ENCODE data around the gene CACNA2D2.

GRCh38 chr3:50521572-50521971 is 18.1 kb upstream of the CACNA2D2 start:
- TF ChIP-seq CTCF (conservative IDR thresholded peaks at IDR 0.05 in 1 of 2, IDR thresholded peaks at IDR 0.05 in 1 of 2; ENCODE audit: extremely low read depth in 1 of 2, insufficient read depth in 1 of 2, low read depth in 1 of 2, low read length in 2 of 2), result no peak
- no peak for TF ChIP-seq EZH2 (IDR thresholded peaks at IDR 0.05; ENCODE audit: borderline replicate concordance, low read length)

Data from mammary epithelial cell (primary cell).